ENCODE measurements around the gene PHF11. TPM values are rescaled to one million over a fixed set of nuclear protein-coding genes. Genes with fewer than 3 reads are reported as not detected.

PHF11 gene
- total and polyA plus RNA-seq, 2 of the 13 experiments (the other 11 are each of a cell fraction or from before 2014, with no cell fraction given), result 15.8 to 22.0 TPM

- Histone ChIP-seq H3K9me3 (ENCODE audit: low read length) (no peaks in the 10 kb centered on the region), H3K9ac (ENCODE audit: insufficient read depth, low read depth, low read length) (no peak overlapping the region), H4K20me1 (ENCODE audit: insufficient read depth, low read length) (no peaks in the 10 kb centered on the region), H3K4me1 (ENCODE audit: insufficient read depth, low read length) (peaks cover 6% of the 10 kb centered on the region), H3K4me3 (replicated peaks in 1 of 3; ENCODE audit: insufficient read depth in 1 of 3, low read depth in 2 of 3, low read length in 3 of 3) (no peak overlapping the region), H3K27ac (ENCODE audit: extremely low read length, insufficient read depth, low read length) (no peak overlapping the region), H3K79me2 (ENCODE audit: insufficient read depth, low read length) (no peaks in the 10 kb centered on the region), H3K4me2 (ENCODE audit: low read depth, low read length) (no peak overlapping the region), H3K36me3 (replicated peaks in 1 of 2; ENCODE audit: control insufficient read depth in 1 of 2, insufficient read depth in 2 of 2, low read length in 2 of 2) (peaks cover 18 to 44% of the 10 kb centered on the region in 2 experiments), H2AFZ (ENCODE audit: low read length) (no peak overlapping the region), H3K27me3 (ENCODE audit: control insufficient read depth in 1 of 2, insufficient read depth in 2 of 2, low read length in 2 of 2) (no peaks in the 10 kb centered on the region)
- WGBS (ENCODE audit: low lambda C conversion rate), result 90% methylated on average over 15 of the region's 15 CpGs
- POLR2A ChIA-PET, result no interaction called here
- no peak for DNase-seq (ENCODE audit: low spot score)
- TF ChIP-seq STAG1 (CRISPR knock-in tag; IDR thresholded peaks at IDR 0.05), result peak; percentile 38
- TF ChIP-seq, protein P1, sequence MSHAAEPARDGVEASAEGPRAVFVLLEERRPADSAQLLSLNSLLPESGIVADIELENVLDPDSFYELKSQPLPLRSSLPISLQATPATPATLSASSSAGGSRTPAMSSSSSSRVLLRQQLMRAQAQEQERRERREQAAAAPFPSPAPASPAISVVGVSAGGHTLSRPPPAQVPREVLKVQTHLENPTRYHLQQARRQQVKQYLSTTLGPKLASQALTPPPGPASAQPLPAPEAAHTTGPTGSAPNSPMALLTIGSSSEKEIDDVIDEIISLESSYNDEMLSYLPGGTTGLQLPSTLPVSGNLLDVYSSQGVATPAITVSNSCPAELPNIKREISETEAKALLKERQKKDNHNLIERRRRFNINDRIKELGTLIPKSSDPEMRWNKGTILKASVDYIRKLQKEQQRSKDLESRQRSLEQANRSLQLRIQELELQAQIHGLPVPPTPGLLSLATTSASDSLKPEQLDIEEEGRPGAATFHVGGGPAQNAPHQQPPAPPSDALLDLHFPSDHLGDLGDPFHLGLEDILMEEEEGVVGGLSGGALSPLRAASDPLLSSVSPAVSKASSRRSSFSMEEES (CRISPR knock-in tag; IDR thresholded peaks at IDR 0.05), result no peak
- no peak for TF ChIP-seq TGIF2 (CRISPR knock-in tag; IDR thresholded peaks at IDR 0.05)
- TF ChIP-seq, protein P2, sequence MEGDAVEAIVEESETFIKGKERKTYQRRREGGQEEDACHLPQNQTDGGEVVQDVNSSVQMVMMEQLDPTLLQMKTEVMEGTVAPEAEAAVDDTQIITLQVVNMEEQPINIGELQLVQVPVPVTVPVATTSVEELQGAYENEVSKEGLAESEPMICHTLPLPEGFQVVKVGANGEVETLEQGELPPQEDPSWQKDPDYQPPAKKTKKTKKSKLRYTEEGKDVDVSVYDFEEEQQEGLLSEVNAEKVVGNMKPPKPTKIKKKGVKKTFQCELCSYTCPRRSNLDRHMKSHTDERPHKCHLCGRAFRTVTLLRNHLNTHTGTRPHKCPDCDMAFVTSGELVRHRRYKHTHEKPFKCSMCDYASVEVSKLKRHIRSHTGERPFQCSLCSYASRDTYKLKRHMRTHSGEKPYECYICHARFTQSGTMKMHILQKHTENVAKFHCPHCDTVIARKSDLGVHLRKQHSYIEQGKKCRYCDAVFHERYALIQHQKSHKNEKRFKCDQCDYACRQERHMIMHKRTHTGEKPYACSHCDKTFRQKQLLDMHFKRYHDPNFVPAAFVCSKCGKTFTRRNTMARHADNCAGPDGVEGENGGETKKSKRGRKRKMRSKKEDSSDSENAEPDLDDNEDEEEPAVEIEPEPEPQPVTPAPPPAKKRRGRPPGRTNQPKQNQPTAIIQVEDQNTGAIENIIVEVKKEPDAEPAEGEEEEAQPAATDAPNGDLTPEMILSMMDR (CRISPR knock-in tag; IDR thresholded peaks at IDR 0.05), result peak; percentile 28; the same call in 1 of the 2 replicates
- TF ChIP-seq ZNF672 (CRISPR knock-in tag; IDR thresholded peaks at IDR 0.05), result no peak
- TF ChIP-seq ZHX1 (CRISPR knock-in tag; IDR thresholded peaks at IDR 0.05; ENCODE audit: low read depth), result no peak
- TF ChIP-seq, protein P3, sequence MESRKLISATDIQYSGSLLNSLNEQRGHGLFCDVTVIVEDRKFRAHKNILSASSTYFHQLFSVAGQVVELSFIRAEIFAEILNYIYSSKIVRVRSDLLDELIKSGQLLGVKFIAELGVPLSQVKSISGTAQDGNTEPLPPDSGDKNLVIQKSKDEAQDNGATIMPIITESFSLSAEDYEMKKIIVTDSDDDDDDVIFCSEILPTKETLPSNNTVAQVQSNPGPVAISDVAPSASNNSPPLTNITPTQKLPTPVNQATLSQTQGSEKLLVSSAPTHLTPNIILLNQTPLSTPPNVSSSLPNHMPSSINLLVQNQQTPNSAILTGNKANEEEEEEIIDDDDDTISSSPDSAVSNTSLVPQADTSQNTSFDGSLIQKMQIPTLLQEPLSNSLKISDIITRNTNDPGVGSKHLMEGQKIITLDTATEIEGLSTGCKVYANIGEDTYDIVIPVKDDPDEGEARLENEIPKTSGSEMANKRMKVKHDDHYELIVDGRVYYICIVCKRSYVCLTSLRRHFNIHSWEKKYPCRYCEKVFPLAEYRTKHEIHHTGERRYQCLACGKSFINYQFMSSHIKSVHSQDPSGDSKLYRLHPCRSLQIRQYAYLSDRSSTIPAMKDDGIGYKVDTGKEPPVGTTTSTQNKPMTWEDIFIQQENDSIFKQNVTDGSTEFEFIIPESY (CRISPR knock-in tag; IDR thresholded peaks at IDR 0.05), result peak; percentile 64; the same call in 1 of the 2 replicates
- TF ChIP-seq SP1 (IDR thresholded peaks at IDR 0.05), result no peak
- no peak for TF ChIP-seq SP1 (CRISPR knock-in tag; IDR thresholded peaks at IDR 0.05)
- TF ChIP-seq HDAC2 (CRISPR knock-in tag; IDR thresholded peaks at IDR 0.05), result no peak
- no TSS peak for BruUV-seq (replicated peaks)
- FAIRE-seq, result no peak
- intact Hi-C loops (cut with micrococcal nuclease; ENCODE audit: unreplicated experiment), result loop anchor here (2.0 kb wide), 1 partner anchor 36 kb away; the partner anchor contains the start of gene RCBTB1
- CTCF ChIA-PET (ENCODE audit: low intra/inter-chr PET ratio, low total read pairs), result no interaction called here
- in situ Hi-C loops (cut with HindIII; ENCODE audit: extremely low pct_ligation_motif_present, low pct_unique_long_range_greater_than_20kb), result no loop called here
- peak; percentile 43; the same call in 2 of the 3 replicates for ATAC-seq
Measured at GRCh38 chr13:49549289-49549688, 53.5 kb downstream of the PHF11 start.

Measured in HepG2 (cell line).